GM19328 (cell line): ENCODE results near the gene PTPRD.

ENCODE experiments used
- ATAC-seq: cut with Tn5 transposase; IDR thresholded peaks from one replicate; pipeline ENCODE4 v1.9.1; 2021; ENCODE audit warnings: mild to moderate bottlenecking, moderate library complexity; ENCODE audit not compliant: unreplicated experiment

PTPRD gene

DNA sequence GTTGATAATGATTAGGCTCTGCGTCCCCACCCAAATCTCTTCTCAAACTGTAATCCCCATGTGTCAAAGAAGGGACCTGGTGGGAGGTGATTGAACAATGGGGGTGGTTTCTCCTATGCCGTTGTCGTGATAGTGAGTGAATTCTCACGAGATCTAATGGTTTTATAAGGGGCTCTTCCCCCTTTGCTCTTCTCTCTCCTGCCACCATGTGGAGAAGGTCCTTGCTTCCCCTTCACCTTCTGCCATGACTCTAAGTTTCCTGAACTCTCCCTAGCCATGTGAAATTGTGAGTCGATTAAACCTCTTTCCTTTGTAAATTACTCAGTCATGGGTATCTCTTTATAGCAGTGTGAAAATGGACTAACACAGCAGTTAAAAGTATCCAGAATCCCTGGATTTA is 2098.0 kb downstream of the PTPRD start:
- ATAC-seq, result no peak

- no peak for ATAC-seq
Observed at GRCh38 chr9:8508671-8509290, 2104.0 kb downstream of the PTPRD start.

GRCh38 chr9:8494571-8494970 is 2118.2 kb downstream of the PTPRD start:
- ATAC-seq, result no peak

GRCh38 chr9:8492679-8493078 is 2120.1 kb downstream of the PTPRD start:
- no peak for ATAC-seq

GRCh38 chr9:8492024-8492423 is 2120.8 kb downstream of the PTPRD start:
- ATAC-seq, result no peak

DNA sequence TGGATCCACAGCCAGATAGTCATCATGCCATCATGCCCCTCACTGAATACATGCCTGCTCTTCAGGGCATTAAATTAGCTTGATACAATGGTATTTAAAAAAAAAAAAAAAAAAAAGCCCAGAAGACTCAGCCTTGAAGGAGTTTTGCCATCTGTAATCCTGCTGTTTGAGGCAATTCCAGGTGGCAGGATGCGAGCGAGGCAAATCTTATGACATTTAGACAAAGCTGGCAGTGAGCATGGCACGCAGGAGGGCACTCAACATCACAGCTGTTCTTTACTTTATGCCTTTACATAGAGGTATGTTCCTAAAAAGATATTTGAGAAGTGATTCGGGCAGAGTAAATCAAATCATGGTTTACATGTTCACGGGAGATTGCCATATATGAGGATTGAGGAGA is 2121.2 kb downstream of the PTPRD start:
- ATAC-seq, result no peak

DNA sequence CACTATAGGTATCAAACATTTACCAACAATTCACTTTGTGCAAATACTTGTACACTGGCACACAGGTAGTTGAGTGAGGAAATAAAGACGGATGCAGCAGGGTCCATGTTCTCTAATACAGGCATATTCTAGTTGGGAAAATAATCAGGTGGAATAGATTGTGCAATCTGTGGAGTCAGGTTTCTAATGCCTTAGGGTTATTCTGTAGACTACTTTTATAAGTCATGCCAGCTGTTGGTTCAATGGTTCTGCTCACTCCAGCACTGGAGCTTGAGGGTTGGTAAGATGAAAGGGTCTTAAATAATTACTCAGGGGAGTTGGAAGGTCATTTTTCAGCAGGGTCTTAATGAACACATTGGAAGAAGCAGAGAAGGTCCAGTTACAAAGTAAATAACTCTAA is 2123.0 kb downstream of the PTPRD start:
- no peak for ATAC-seq

DNA sequence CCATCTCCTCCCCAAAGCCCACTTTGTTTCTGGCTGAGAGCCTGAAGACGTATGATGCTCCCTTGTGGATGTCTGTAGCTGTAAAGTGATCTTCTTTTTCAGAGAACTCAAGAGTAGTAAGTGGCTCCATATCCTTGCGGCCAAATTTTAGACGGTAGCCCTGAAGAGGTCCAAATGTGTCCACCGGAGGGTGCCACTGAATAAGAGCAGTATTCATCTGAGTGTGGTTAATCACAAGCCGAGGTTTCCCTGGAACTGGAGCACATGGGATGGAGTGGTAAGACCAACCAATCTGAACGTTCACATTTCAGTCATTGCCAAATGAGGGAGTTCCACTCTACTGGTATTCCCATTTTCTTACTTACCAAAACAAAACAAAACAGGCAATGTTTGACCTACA is 2126.7 kb downstream of the PTPRD start:
- no peak for ATAC-seq

DNA sequence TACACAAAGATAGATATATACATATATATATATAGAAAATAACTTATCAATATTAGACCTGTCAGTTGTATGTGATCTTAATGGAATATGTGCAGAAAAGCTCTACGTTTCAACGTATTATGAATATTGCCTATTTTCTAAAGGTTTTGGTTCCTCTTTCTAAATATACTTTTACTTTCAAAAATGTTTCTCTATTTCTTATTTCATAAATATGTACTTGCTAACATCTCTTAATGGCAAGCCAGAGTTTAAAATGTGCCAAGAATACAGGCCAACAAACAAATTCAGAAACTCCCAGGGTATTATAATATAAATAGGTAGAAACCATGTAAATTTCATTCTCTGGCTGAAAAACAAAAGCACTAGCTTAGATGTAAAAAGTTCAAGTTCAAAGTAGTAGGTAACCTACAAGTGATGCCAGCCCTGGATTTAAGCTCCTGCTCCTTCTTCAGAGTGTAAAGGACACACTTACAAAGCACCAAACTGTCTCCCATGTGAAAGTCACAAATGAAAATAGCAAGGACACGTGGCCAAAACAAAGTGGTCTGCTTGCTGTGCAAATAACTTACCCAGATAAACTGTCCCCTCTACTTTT is 2128.1 kb downstream of the PTPRD start:
- no peak for ATAC-seq

DNA sequence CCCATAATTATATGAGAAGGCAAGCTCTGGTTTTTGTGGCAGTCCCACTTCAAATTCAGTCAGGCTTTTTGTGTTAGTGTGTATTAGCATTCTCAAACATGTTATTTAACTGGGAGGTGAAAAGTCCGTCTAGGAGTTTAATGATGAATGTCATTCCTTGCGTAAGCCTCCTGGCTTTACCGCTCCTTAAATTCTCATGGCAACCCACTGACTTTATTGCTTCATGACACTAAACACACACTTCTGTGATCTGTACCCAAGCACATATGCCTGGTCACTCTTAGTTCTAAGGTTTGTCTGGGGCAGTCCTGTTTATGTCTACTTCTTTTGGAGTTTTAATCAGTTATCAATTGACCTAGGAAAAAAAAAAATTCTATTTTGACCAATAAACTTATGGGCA is 2135.4 kb downstream of the PTPRD start:
- no peak for ATAC-seq

GRCh38 chr9:8474937-8475336 is 2137.9 kb downstream of the PTPRD start:
- no peak for ATAC-seq

DNA sequence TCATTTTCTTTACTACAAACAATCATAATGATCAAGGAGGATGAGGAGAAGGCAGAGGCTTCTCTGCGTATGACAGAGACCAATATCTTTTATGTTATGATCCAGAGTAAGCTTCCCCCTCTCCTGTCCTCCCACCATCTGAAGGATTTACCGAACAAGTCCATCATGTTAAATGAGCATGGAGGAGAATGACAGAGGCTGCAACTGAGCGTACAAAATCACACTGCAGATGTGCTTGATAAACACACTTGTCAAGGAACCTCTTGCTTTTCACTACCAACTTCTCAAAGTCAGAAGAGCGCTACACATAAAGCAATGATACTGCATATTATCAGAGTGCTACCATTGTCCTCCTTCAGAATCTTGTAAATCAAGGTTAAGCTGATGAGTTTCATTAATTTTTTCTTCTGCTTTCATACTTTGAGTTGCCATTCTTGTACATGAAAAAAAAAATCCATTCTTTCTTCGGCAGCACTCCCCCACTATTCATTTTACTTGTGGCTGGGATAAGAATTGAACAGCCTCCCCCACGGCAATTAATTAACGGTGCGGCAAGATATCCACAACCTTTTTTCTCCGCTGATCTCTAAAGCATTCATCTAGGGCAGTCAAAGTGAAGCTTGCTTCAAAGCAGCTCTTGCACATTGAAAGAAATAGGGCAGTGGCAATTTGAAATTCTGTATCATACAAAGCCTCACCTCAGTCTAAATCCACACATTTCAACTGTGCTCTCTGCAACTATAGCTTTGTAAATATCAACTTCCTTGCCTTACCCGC is 2139.4 kb downstream of the PTPRD start:
- ATAC-seq, result no peak

DNA sequence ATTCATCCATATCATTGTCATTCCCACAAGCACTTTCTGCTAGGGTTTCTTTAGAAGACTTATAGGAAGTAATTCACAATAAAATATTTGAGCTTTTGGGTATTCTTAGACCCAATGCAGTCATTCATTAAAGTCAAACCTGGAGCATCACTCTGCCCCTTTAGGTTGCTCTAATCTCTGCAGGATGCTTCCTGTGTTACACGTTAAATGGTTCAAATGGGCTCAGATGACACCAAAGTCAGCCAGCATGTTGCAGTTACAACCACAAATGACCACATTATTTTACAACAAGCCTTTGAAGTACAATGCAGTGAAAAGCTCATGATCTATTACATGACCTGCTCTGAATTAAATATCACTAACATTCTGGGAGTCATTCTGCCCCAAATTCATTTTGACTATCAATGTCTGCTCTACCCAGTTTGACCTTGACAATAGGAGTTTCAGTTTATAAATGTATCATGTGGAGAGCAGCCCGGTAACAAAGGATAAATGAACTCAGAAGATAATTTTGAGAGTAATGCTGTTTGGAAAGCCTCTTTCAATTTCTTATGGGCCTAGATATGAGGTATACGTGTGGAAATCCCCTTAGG is 2144.7 kb downstream of the PTPRD start:
- ATAC-seq, result no peak

DNA sequence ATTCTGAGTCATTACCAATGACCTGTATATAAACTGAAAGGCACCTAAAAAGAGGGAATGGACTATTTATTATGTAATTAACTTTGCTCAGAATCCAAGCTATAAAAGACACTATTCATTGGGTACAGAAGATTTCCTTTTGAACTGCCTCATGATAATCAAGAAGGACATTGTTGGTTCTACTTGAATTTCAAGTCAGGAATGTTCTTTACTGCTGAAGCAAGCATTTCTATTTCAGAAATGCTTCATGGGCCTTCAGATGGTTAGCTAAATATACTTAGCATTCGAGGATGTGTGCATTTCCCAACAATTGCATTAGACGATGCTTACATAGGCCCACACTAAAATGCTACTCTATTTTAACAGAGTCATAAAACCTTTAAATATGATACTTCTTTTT is 2155.0 kb downstream of the PTPRD start:
- ATAC-seq, result no peak

DNA sequence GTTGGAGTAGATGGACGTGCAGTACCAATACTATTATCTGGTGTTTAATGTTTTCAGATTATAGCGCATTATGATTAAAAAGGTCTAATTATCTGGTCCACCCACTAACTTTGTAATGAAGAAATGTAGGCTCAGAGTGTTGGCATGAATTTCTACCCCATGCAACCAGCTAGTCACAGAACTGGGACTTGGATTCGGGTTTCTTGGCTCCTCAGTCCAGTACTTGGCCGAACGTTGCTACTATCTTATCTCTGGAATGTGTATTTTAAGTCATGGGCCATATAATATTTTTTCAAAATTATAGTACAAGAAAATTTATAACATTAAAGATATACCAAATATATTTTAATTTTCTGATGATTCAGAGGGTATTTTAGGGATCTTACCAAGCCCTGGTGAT is 2155.7 kb downstream of the PTPRD start:
- no peak for ATAC-seq

GRCh38 chr9:8456344-8456743 is 2156.5 kb downstream of the PTPRD start:
- no peak for ATAC-seq

DNA sequence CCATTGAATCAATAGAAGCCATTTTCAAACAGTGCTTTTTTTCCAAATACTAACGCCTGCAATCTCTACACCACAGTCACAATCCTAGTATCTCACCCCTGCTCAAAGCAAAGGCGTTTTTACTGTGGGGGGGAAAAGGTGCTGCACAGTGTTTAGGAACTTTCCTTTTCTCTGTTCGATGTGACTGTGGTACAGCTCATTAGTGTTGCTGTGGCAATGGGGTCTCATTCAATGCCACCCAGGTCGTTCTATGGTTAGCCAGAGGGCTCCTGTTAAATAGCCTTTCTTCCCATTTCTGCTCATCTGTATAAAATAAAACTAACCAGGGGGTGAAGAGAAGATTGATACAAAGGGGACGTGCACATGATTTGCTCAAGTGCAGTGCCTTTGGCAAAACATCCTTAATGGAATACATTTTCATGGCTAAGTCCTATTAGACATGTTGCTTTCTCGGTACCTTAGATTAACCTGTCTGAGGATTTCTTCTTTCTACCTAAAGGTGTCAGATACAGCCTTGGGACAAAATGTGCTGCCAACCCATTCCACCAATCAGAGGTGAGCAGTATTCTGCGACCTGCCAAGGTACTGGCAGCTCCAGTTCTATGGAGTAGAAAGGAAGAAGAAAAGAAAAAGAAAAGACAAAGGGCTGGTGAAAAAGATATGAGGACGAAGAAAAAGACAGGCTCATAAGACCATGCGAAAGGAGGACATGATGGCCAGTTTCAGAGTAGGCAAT is 2161.8 kb downstream of the PTPRD start:
- ATAC-seq, result no peak

DNA sequence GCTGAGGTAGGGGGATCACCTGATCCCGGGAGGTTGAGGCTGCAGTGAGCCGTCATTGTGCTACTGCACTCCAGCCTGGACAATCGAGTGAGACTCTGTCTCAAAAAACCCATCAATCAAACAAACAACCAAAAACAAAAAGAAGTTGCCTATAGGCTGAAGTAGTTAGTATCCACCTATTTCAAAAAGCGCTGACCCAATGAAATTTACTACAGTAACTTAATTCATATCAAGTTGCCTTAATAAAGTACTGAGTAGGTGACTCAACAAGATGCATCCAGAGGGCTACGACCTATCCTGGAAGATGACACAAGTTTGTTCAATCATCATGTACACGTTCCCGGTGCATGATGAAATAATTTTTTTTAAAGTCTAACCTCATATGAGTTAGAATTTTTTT is 2164.6 kb downstream of the PTPRD start:
- ATAC-seq, result no peak

- ATAC-seq, result no peak
Observed at GRCh38 chr9:8447601-8448000, 2165.2 kb downstream of the PTPRD start.

- no peak for ATAC-seq
Observed at GRCh38 chr9:8437876-8438275, 2174.9 kb downstream of the PTPRD start.

GRCh38 chr9:8437259-8437658 is 2175.5 kb downstream of the PTPRD start:
- ATAC-seq, result no peak
